Stimulated activated CD8-positive, alpha-beta memory T cell treated with anti-CD3 and anti-CD28 coated beads, Interleukin-4, amount 100 ng/mL, for 24 hours (primary cell): ENCODE results near the gene NDST1.
"Not testable (repeated sequence)": the region's sequence is repeated elsewhere in the genome, so short reads cannot be mapped to it uniquely, and the experiment has no call there.

Experiments used
- DNase-seq: peaks from one replicate; pipeline ENCODE4 v3.0.0-alpha.2; 2020; ENCODE audit warnings: low read depth

The NDST1 gene

GRCh38 chr5:150507474-150508276 is at the start of gene NDST1:
NDST1 (plus strand) TSS chr5:150508131; CDS start chr5:150521255, 13,124 bp downstream.
- DNase-seq = no peak

DNA sequence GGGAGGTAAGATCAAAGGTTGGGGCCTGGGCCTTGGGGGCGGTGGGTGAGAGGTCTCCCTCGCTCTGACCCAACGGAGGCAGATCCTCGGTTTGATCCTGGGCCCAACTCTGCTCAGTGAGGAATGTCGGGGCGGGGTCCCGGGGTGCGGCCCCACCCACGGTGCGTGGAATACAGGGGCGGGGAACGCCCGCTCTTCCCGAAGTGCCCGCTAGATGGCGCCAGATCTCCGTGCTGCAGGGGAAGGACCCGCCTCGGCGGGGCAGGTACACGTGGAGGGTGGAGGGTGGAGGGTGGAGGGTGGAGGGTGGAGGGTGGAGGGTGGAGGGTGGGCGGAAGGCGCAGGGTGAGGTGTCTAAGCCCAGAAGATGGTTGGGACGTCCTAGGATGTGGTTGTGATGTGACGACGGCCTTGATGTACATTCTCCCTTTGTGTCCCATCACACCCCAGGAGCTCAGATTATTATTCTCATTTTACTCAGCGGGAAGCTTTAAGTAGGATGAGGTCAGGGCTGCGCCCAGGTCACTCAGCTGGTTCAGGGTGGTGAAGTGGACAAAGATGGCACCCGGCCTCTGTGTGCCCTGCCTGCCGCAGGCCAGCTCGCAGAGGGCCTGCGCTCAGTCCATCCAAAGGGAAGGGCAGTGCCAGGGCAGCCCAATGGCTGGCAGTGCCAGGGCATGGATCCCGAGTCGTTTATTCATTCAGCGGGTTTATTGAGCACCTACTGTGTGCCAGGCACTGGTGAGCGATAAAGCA is 49.0 kb upstream of the NDST1 start:
- peak; percentile 78 for DNase-seq

- DNase-seq = no peak
Observed at GRCh38 chr5:150460781-150461180, 47.1 kb upstream of the NDST1 start.

DNA sequence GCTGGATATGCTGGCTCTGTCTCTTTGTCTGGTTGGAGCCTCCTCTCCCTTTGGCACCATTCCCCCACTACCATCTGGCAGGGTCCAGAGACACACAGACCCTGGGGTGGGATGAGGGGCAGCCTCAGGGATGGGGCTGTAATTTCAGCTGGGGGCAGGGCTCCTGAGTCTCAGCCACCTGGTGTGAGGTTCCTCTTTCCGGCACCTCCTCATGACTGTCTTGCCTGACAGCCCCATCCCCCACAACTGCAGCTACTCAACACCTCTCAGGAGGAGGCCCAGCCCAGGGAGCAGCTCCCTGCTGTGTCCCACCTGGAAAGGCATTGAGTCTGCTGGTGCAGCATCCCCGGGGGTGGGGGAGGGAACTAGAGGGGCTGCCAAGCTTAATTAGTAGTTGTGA is 46.7 kb upstream of the NDST1 start:
- DNase-seq = no peak

GRCh38 chr5:150464554-150465012 is 43.3 kb upstream of the NDST1 start:
- DNase-seq = no peak

- no peak for DNase-seq
Observed at GRCh38 chr5:150465927-150466326, 42.0 kb upstream of the NDST1 start.

DNA sequence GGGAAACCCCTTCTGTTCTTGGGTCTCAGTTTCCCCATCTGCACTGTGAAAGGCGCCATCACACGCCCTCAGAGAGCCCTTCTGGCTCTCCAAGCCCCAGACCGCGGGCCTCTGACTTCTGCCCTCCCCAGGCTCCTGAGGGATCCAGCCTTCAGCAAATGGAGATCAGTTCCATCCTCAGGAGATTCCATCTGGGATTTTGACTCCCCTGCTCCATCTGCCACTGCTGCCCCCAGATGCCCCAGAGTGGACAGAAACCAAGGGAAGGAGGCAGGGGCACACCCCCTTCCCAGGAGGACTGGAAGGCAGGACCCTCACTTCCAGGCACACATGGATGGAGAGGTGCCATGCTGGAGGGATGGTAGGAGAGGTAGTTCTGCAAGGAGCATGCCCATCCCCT is 39.7 kb upstream of the NDST1 start:
- no peak for DNase-seq

DNA sequence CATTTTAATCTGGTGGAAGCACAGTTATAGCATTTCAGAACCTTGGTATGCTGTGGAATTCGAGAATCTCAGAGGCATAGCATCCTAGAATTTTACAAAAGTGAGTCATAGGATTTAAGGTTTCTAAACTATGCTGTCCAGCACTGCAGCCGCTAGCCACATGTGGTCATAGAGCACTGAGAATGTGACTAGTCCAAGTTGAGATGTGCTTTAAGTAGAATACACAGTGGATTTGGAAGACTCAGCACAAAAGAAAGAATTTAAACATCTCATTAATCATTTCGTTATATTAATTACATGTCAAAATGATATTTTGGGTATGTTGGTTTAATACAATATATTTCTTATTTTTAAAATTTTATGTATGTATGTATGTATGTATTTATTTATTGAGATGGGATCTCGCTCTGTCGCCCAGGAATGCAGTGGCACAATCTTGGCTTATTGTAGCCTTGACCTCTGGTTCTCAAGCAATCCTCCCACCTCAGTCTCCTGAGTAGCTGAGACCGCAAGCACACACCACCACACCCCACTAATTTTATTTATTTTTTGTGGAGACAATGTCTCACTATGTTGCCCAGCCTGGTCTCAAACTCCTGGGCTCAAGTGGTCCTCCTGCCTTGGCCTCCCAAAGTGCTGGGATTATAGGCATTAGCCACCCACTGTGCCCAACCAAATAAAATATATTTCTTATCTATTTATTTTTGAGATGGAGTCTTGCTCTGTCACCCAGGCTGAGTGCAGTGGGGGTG is 38.0 kb upstream of the NDST1 start:
- DNase-seq = no peak

GRCh38 chr5:150473673-150474358 is 34.1 kb upstream of the NDST1 start:
- DNase-seq = no peak

GRCh38 chr5:150476568-150476967 is 31.4 kb upstream of the NDST1 start:
- not testable (repeated sequence) for DNase-seq

DNA sequence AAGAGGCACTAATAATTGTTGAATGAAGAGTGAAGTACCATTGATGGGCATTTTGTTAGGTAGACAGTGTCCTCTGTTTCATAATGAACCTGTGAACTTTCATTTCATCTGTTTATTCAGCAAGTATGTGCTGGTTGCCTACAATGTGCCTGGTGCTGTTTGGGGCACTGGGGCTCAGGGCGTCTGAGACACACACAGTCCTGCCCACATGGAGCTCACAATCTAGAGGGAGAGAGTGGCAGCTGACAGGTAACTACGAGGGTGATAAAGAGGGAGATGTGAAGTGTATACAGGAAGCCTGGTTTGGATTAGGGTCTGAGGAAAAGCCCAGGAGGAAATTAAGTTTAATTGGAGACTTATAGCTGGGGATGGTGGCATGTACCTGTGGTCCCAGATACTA is 28.5 kb upstream of the NDST1 start:
- DNase-seq = no peak

DNA sequence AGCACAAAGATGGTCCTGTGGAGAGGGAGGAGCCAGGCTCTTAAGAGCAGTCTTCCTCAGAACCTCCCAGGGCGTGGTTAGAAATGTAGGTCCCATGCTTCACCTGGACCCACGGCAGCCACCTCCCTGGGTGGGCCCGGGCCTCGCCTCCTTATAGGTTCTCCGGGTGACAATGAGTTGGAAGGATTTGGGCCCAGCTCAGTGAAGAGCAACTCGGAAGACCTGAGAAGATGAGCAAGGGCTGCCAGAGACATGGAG is 26.3 kb upstream of the NDST1 start:
- DNase-seq = no peak

- no peak for DNase-seq
Observed at GRCh38 chr5:150481972-150482406, 25.9 kb upstream of the NDST1 start.

DNA sequence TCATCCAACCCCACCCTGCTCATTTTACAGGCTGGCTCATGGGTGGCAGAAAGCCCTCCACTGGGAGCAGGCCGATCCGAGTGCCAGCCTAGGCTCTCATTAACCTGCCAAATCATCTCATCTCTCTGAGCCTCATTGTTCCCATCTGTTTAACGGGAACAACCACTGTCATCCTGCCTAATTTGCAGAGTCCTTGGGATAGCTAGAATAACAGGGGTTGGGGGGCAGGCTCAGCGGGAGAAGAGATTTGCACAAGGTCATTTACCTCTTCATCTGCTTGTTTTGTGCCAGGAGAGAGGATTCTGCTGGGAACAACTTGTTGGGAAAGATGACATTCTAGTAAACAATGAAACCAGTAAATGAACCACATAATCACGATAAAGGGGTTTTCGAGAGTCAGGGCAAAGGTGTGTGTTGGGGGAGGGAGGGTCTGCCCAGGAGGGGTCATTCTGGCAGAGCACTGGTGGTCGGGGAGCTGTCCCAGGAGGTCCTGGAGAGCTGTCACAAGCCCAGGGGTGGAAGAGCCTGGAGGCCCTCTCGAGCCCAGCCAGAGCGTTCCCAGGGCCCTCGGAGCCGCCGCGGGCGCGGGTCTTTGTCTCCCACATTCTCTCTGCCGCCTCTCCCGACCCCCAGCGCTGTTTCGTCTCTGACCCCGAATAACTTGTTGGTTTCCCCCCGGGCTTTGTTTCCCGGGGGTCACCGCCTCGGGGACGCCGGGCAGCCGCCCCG is 22.8 kb upstream of the NDST1 start:
- no peak for DNase-seq

GRCh38 chr5:150485693-150486401 is 22.1 kb upstream of the NDST1 start:
- DNase-seq = peak; percentile 10

DNA sequence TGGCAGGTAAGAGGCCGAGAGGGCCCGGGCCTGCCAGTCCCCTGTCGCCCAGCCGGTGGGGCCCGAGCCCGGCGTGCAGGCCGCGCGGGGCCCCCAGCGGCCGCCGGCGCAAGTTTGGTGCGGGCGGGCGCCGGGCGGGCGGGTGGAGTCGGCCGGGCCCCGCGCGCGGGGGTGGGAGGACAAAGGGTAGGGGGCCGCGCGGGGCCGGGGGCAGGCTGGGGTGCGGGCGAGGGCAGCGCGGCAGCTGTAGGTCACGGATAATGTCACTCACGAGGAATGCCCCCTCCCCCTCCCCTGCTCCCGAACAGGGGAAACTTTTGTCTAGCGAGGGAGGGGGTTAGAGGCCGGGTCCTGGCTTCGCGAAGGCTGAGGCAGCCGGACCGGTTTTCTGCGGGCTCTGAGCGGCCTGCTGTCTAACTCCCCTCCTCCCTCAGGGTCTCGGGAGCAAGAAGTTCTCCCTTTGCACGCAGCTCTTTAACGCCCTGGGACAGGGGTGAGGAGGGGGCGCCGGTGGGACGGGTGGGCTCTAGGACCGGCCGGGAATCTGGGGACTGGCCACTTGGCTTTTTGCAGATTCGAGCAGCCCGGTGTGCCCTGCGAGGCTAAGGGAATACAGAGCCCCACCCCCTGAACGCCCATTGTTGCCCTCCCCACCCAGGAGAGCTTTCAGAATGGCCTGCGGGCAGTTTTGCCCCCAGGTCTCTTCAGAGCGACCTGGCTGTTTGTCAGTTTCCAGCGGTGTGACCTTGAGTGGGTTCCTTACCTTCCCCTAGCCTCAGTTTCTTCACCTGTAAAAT is 21.3 kb upstream of the NDST1 start:
- DNase-seq = peak; percentile 11

- DNase-seq = no peak
Observed at GRCh38 chr5:150487199-150488061, 20.5 kb upstream of the NDST1 start.

- DNase-seq = no peak
Observed at GRCh38 chr5:150488519-150489359, 19.2 kb upstream of the NDST1 start.
